Type B pancreatic cell (in vitro differentiated cells): ENCODE measurements around the gene SLC2A9. TPM values are rescaled to one million over a fixed set of nuclear protein-coding genes. Genes with fewer than 3 reads are reported as not detected.

Experiments
- DNase-seq: peaks from one replicate; pipeline ENCODE4 v3.0.0; 2021; ENCODE audit warnings: mixed read lengths; ENCODE audit not compliant: unreplicated experiment; ENCODE audit errors: extremely low spot score
- H3K27ac Mint-ChIP-seq: 2 replicates; pipeline ENCODE4 v1.8.0; 2021; ENCODE audit warnings: mild to moderate bottlenecking, mixed read lengths
- H3K27me3 Mint-ChIP-seq: 2 replicates; pipeline ENCODE4 v1.8.0; 2021; ENCODE audit warnings: mixed read lengths
- H3K36me3 Mint-ChIP-seq: 2 replicates; pipeline ENCODE4 v1.8.0; 2021; ENCODE audit warnings: mixed read lengths
- H3K4me1 Mint-ChIP-seq: one replicate; pipeline ENCODE4 v1.8.0; 2021; ENCODE audit warnings: mixed read lengths; ENCODE audit not compliant: unreplicated experiment
- H3K4me3 Mint-ChIP-seq: 2 replicates; pipeline ENCODE4 v1.8.0; 2021; ENCODE audit warnings: mild to moderate bottlenecking, mixed read lengths
- H3K9me3 Mint-ChIP-seq: 2 replicates; pipeline ENCODE4 v1.8.0; 2021; ENCODE audit warnings: mixed read lengths
- total RNA-seq: library from RNA; stranded (reverse); gene quantifications from 2 replicates; pipeline ENCODE4 v1.2.1, GENCODE V29; 2021; ENCODE audit warnings: low replicate concordance
- TF ChIP-seq, protein P1 (sequence below): fragments of 200-600 bp; sonication (generic); conservative IDR thresholded peaks from 2 replicates; pipeline ENCODE4 v1.5.0; 2021; ENCODE audit warnings: antibody characterized with exemption, mild to moderate bottlenecking

Gene SLC2A9
- total RNA-seq, 1 donor from 2014 or later, result 2.5 TPM

GRCh38 chr4:9921326-9921725 is 100.0 kb downstream of the SLC2A9 start:
- Mint-ChIP-seq H3K9me3 (no peaks in the 10 kb centered on the region), H3K4me3 (no peak overlapping the region), H3K36me3 (no peaks in the 10 kb centered on the region), H3K27me3 (peaks cover 11% of the 10 kb centered on the region), H3K4me1 (peaks cover 20% of the 10 kb centered on the region), H3K27ac (no peak overlapping the region)
- no peak for DNase-seq
- TF ChIP-seq, protein P1, sequence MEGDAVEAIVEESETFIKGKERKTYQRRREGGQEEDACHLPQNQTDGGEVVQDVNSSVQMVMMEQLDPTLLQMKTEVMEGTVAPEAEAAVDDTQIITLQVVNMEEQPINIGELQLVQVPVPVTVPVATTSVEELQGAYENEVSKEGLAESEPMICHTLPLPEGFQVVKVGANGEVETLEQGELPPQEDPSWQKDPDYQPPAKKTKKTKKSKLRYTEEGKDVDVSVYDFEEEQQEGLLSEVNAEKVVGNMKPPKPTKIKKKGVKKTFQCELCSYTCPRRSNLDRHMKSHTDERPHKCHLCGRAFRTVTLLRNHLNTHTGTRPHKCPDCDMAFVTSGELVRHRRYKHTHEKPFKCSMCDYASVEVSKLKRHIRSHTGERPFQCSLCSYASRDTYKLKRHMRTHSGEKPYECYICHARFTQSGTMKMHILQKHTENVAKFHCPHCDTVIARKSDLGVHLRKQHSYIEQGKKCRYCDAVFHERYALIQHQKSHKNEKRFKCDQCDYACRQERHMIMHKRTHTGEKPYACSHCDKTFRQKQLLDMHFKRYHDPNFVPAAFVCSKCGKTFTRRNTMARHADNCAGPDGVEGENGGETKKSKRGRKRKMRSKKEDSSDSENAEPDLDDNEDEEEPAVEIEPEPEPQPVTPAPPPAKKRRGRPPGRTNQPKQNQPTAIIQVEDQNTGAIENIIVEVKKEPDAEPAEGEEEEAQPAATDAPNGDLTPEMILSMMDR, result no peak

GRCh38 chr4:9920029-9920428 is 101.3 kb downstream of the SLC2A9 start:
- TF ChIP-seq, protein P1, result no peak
- Mint-ChIP-seq H3K36me3 (no peaks in the 10 kb centered on the region), H3K4me1 (peaks cover 13% of the 10 kb centered on the region), H3K9me3 (no peaks in the 10 kb centered on the region), H3K27me3 (peaks cover 15% of the 10 kb centered on the region), H3K27ac (no peak overlapping the region), H3K4me3 (no peak overlapping the region)
- no peak for DNase-seq

GRCh38 chr4:9919047-9919446 is 102.2 kb downstream of the SLC2A9 start:
- H3K27ac Mint-ChIP-seq, result no peak overlapping the region
- H3K9me3 Mint-ChIP-seq, result no peaks in the 10 kb centered on the region
- H3K36me3 Mint-ChIP-seq, result no peaks in the 10 kb centered on the region
- DNase-seq, result no peak
- H3K27me3 Mint-ChIP-seq, result peaks cover 10% of the 10 kb centered on the region
- H3K4me1 Mint-ChIP-seq, result peaks cover 11% of the 10 kb centered on the region
- TF ChIP-seq, protein P1, result no peak
- no peak overlapping the region for H3K4me3 Mint-ChIP-seq

GRCh38 chr4:9918484-9918883 is 102.8 kb downstream of the SLC2A9 start:
- H3K4me3 Mint-ChIP-seq, result no peak overlapping the region
- H3K4me1 Mint-ChIP-seq, result peaks cover 16% of the 10 kb centered on the region
- DNase-seq, result no peak
- no peaks in the 10 kb centered on the region for H3K9me3 Mint-ChIP-seq
- no peaks in the 10 kb centered on the region for H3K36me3 Mint-ChIP-seq
- H3K27me3 Mint-ChIP-seq, result peaks cover 10% of the 10 kb centered on the region
- TF ChIP-seq, protein P1, result no peak
- no peak overlapping the region for H3K27ac Mint-ChIP-seq

DNA sequence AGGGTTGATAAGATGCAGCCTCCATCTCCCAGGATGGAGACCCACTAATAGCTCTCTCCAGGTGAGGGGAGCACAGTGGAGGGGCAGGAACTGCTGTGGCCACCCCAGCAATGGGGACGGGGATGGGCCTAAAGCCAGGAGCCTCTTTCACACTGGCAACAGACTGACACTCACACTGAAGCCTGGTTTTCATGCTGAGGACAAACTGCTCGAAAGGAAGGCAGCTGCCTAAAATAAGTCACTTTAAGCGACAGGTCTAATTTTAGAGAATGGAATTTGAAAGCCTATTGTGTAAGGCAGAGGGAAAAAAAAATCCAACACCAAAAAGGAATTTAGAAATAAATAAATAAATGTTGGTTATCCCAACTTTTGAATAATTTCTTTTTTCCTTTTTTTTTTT is 104.4 kb downstream of the SLC2A9 start:
- Mint-ChIP-seq H3K9me3 (no peaks in the 10 kb centered on the region), H3K36me3 (no peaks in the 10 kb centered on the region), H3K27ac (no peak overlapping the region), H3K27me3 (peaks cover 12% of the 10 kb centered on the region), H3K4me1 (peaks cover 20% of the 10 kb centered on the region), H3K4me3 (no peak overlapping the region)
- no peak for DNase-seq
- TF ChIP-seq, protein P1, result no peak

DNA sequence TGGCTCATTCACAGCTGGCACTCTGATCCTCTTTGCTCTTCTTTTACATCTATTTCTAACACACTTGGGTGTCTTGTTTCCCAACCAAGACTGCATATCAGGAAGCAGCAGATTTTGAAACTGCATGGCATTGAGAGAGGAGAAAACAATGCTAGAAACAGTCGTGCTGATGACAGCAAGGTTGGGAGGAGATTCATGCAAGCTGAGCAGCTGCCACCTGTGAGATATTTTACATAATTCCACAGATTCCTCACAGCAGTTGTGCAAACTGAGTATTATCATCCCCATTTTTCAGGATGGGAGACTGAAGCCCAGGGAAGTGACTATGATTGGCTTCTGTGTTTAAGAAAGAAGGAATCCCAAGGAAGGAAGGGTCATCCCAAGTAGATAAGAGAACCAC is 105.0 kb downstream of the SLC2A9 start:
- H3K4me1 Mint-ChIP-seq, result peaks cover 20% of the 10 kb centered on the region
- TF ChIP-seq, protein P1, result no peak
- peaks cover 12% of the 10 kb centered on the region for H3K27me3 Mint-ChIP-seq
- no peaks in the 10 kb centered on the region for H3K9me3 Mint-ChIP-seq
- H3K27ac Mint-ChIP-seq, result no peak overlapping the region
- no peak for DNase-seq
- H3K36me3 Mint-ChIP-seq, result no peaks in the 10 kb centered on the region
- no peak overlapping the region for H3K4me3 Mint-ChIP-seq
